H9 (cell line): ENCODE data around the gene CALCR. TPM values are rescaled to one million over a fixed set of nuclear protein-coding genes. Genes with fewer than 3 reads are reported as not detected.

Experiments
- DNase-seq: peaks from one replicate; pipeline ENCODE4 v3.0.0-alpha.2; 2017
- H2AFZ ChIP-seq: one replicate; pipeline ENCODE4 v1.6.1; 2013; ENCODE audit warnings: mild to moderate bottlenecking, low read length, control low read depth, moderate library complexity
- H2AK5ac ChIP-seq: 2 replicates; pipeline ENCODE4 v1.6.1; 2013; ENCODE audit warnings: low read length, control low read depth, mixed read lengths; ENCODE audit not compliant: insufficient read length
- H2BK120ac ChIP-seq: one replicate; pipeline ENCODE4 v1.6.1; 2013; ENCODE audit warnings: low read depth, mild to moderate bottlenecking, low read length, control low read depth, inconsistent platforms; ENCODE audit not compliant: poor library complexity, severe bottlenecking
- H2BK12ac ChIP-seq: 2 replicates; pipeline ENCODE4 v1.6.1; 2013; ENCODE audit warnings: low read length, control low read depth, mixed read lengths, low read depth; ENCODE audit not compliant: insufficient read length
- H2BK15ac ChIP-seq: 2 replicates; pipeline ENCODE4 v1.6.1; 2013; ENCODE audit warnings: low read depth, low read length, control low read depth
- H2BK20ac ChIP-seq: one replicate; pipeline ENCODE4 v1.6.1; 2013; ENCODE audit warnings: low read depth, mild to moderate bottlenecking, low read length, control low read depth, inconsistent platforms; ENCODE audit not compliant: poor library complexity, severe bottlenecking
- H2BK5ac ChIP-seq: 2 replicates; pipeline ENCODE4 v1.6.1; 2013; ENCODE audit warnings: low read length, control low read depth, mixed read lengths; ENCODE audit not compliant: insufficient read length
- H3K14ac ChIP-seq: 2 replicates; pipeline ENCODE4 v1.6.1; 2013; ENCODE audit warnings: low read length, control low read depth; ENCODE audit not compliant: insufficient read depth
- H3K18ac ChIP-seq: 2 replicates; pipeline ENCODE4 v1.6.1; 2013; ENCODE audit warnings: low read depth, mild to moderate bottlenecking, mixed read lengths, low read length, control low read depth; ENCODE audit not compliant: insufficient read length
- H3K23ac ChIP-seq: 2 replicates; pipeline ENCODE4 v1.6.1; 2013; ENCODE audit warnings: low read length, control low read depth, mixed read lengths, low read depth; ENCODE audit not compliant: insufficient read length
- H3K23me2 ChIP-seq: 2 replicates; pipeline ENCODE4 v1.6.1; 2013; ENCODE audit warnings: low read depth, mild to moderate bottlenecking, mixed read lengths, low read length, control low read depth; ENCODE audit not compliant: insufficient read length, poor library complexity, severe bottlenecking
- H3K27ac ChIP-seq: 2 replicates; pipeline ENCODE4 v1.5.1; 2013; ENCODE audit warnings: low read length, control low read depth, mixed read lengths, low read depth; ENCODE audit not compliant: insufficient read length
- H3K27me3 ChIP-seq: 2 replicates; pipeline ENCODE4 v1.6.1; 2013; ENCODE audit warnings: low read length, control low read depth, inconsistent platforms; ENCODE audit not compliant: insufficient read depth
- H3K4ac ChIP-seq: 2 replicates; pipeline ENCODE4 v1.6.1; 2013; ENCODE audit warnings: low read depth, mild to moderate bottlenecking, control low read depth, inconsistent platforms, low read length, moderate library complexity
- H3K4me1 ChIP-seq: 2 replicates; pipeline ENCODE4 v1.6.1; 2013; ENCODE audit warnings: low read length, control low read depth, inconsistent platforms; ENCODE audit not compliant: insufficient read depth
- H3K4me2 ChIP-seq: 2 replicates; pipeline ENCODE4 v1.6.1; 2013; ENCODE audit warnings: low read length, control low read depth, mixed read lengths; ENCODE audit not compliant: insufficient read length, insufficient read depth
- H3K56ac ChIP-seq: 2 replicates; pipeline ENCODE4 v1.6.1; 2013; ENCODE audit warnings: low read depth, mild to moderate bottlenecking, mixed read lengths, low read length, control low read depth; ENCODE audit not compliant: insufficient read length
- H3K79me1 ChIP-seq: 2 replicates; pipeline ENCODE4 v1.6.1; 2013; ENCODE audit warnings: low read depth, mild to moderate bottlenecking, moderate library complexity, low read length, control low read depth, inconsistent platforms; ENCODE audit not compliant: insufficient read depth, poor library complexity, severe bottlenecking
- H3K79me2 ChIP-seq: 2 replicates; pipeline ENCODE4 v1.6.1; 2013; ENCODE audit warnings: low read length, control low read depth, inconsistent platforms; ENCODE audit not compliant: insufficient read depth
- H3K9ac ChIP-seq: 2 replicates; pipeline ENCODE4 v1.6.1; 2013; ENCODE audit warnings: low read length, control low read depth, mixed read lengths; ENCODE audit not compliant: insufficient read length; ENCODE audit errors: extremely low read depth
- H3K9me3 ChIP-seq: one replicate; pipeline ENCODE4 v1.6.1; 2013; ENCODE audit warnings: low read depth, low read length, inconsistent platforms; ENCODE audit not compliant: control insufficient read depth
- H3T11ph ChIP-seq: one replicate; pipeline ENCODE4 v1.6.1; 2013; ENCODE audit warnings: mild to moderate bottlenecking, low read length, control low read depth, inconsistent platforms
- H4K20me1 ChIP-seq: one replicate; pipeline ENCODE4 v1.6.1; 2013; ENCODE audit not compliant: control insufficient read depth, insufficient read length, insufficient read depth
- H4K5ac ChIP-seq: 2 replicates; pipeline ENCODE4 v1.6.1; 2013; ENCODE audit warnings: low read depth, mild to moderate bottlenecking, mixed read lengths, low read length, control low read depth; ENCODE audit not compliant: insufficient read length
- H4K8ac ChIP-seq: replicated peaks from 2 replicates; pipeline ENCODE4 v1.6.1; 2013; ENCODE audit warnings: low read length, control low read depth, mixed read lengths, low read depth; ENCODE audit not compliant: insufficient read length
- H4K91ac ChIP-seq: 2 replicates; pipeline ENCODE4 v1.6.1; 2013; ENCODE audit warnings: low read depth, mild to moderate bottlenecking, moderate library complexity, mixed read lengths, low read length, control low read depth; ENCODE audit not compliant: insufficient read length
- H3K27ac Mint-ChIP-seq, 3 experiments: 2 replicates in 2 of 3; 3 replicates in 1 of 3; pipeline ENCODE4 v1.8.0; 2020 to 2021; ENCODE audit warnings: mixed read lengths in 3 of 3, mild to moderate bottlenecking in 1 of 3, moderate library complexity in 1 of 3
- H3K27me3 Mint-ChIP-seq: 2 replicates; pipeline ENCODE4 v1.8.0; 2021; ENCODE audit warnings: low read depth, mild to moderate bottlenecking, moderate library complexity, mixed read lengths
- H3K36me3 Mint-ChIP-seq, 3 experiments: 2 replicates in 2 of 3; 3 replicates in 1 of 3; pipeline ENCODE4 v1.8.0; 2020 to 2021; ENCODE audit warnings: low read depth in 3 of 3, mixed read lengths in 3 of 3; ENCODE audit not compliant: insufficient read depth in 1 of 3
- H3K4me1 Mint-ChIP-seq, 2 experiments: 2 replicates each; pipeline ENCODE4 v1.8.0; 2020; ENCODE audit warnings: mixed read lengths in 2 of 2
- H3K4me3 Mint-ChIP-seq, 2 experiments: 2 replicates in 1 of 2; 3 replicates in 1 of 2; pipeline ENCODE4 v1.8.0; 2020 to 2021; ENCODE audit warnings: mild to moderate bottlenecking in 2 of 2, mixed read lengths in 2 of 2, moderate library complexity in 1 of 2
- H3K9me3 Mint-ChIP-seq, 2 experiments: 2 replicates in 1 of 2; 3 replicates in 1 of 2; pipeline ENCODE4 v1.8.0; 2020; ENCODE audit warnings: mild to moderate bottlenecking in 2 of 2, mixed read lengths in 2 of 2, moderate library complexity in 1 of 2
- CTCF ChIP-seq: fragments of 200-600 bp; sonication (generic); conservative IDR thresholded peaks from 3 replicates; pipeline ENCODE4 v1.8.0; 2021; ENCODE audit warnings: antibody characterized with exemption, mild to moderate bottlenecking
- WGBS: extraction: QIAGEN DNeasy Blood & Tissue Kit; methylation state at CpG from one replicate; pipeline ENCODE4 v1.1.7; 2013; ENCODE audit warnings: missing lambda C conversion rate, low lambda C conversion rate, mixed read lengths; ENCODE audit not compliant: insufficient read length; ENCODE audit errors: extremely low coverage; 5-methylcytosine and 5-hydroxymethylcytosine counted together
- total RNA-seq: library from RNA; stranded (reverse); gene quantifications from 2 replicates; pipeline ENCODE4 v1.2.1, GENCODE V29; 2021

CALCR gene
- total RNA-seq, 1 experiment from 2014 or later, result 0.52 TPM

GRCh38 chr7:93399642-93400041 lies 174.9 kb downstream of the CALCR start:
- Histone ChIP-seq H3K79me2 (no peaks in the 10 kb centered on the region), H3K23me2 (no peaks in the 10 kb centered on the region), H3K56ac (no peak overlapping the region), H4K20me1 (no peaks in the 10 kb centered on the region), H3K4me2 (no peak overlapping the region), H3K4me1 (0 out of 2 replicates have a peak, but pooled peaks cover 3% of the 10 kb centered on the region), H3T11ph (no peak overlapping the region), H2BK20ac (no peak overlapping the region), H4K91ac (no peak overlapping the region), H3K4ac (no peak overlapping the region), H2AFZ (no peak overlapping the region), H3K27me3 (no peaks in the 10 kb centered on the region; the same call in 1 of the 2 replicates), H3K18ac (no peak overlapping the region), H2BK5ac (no peak overlapping the region), H4K8ac (no peak overlapping the region), H4K5ac (no peak overlapping the region), H2BK12ac (no peak overlapping the region), H2BK15ac (no peak overlapping the region), H3K9ac (no peak overlapping the region), H3K27ac (no peak overlapping the region), H3K14ac (no peak overlapping the region), H3K79me1 (no peaks in the 10 kb centered on the region), H3K23ac (no peak overlapping the region), H2BK120ac (no peak overlapping the region), H3K9me3 (no peaks in the 10 kb centered on the region), H2AK5ac (no peak overlapping the region)
- H3K4me3 Mint-ChIP-seq, result no peak overlapping the region
- peaks cover 5 to 8% of the 10 kb centered on the region in 2 experiments; a peak in 2 of 5 replicates for H3K9me3 Mint-ChIP-seq
- TF ChIP-seq CTCF, result no peak
- H3K27me3 Mint-ChIP-seq, result 0 out of 2 replicates have a peak, but pooled peaks cover 2% of the 10 kb centered on the region
- peaks cover 0 to 1% of the 10 kb centered on the region in 2 experiments; a peak in 2 of 4 replicates for H3K4me1 Mint-ChIP-seq
- 100% methylated on average over 1 of the region's 3 CpGs for WGBS
- H3K27ac Mint-ChIP-seq, result no peak overlapping the region; a peak in 1 of 7 replicates
- H3K36me3 Mint-ChIP-seq, result peaks cover 0 to 7% (median 3%) of the 10 kb centered on the region in 3 experiments; a peak in 3 of 7 replicates
- DNase-seq, result no peak
